Measurements from ENCODE around the gene PTPRG. TPM values are rescaled to one million over a fixed set of nuclear protein-coding genes. Genes with fewer than 3 reads are reported as not detected.

Gene PTPRG
- total RNA-seq, 1 experiment from 2014 or later = 32.1 TPM

- no peaks in the 10 kb centered on the region for H3K4me1 ChIP-seq (ENCODE audit: control insufficient read depth in 1 of 2, insufficient read depth in 2 of 2, low read length in 2 of 2)
- DNase-seq (ENCODE audit: low read depth, low spot score) (no peak), ATAC-seq (no peak)
- TF ChIP-seq SRF (IDR thresholded peaks at IDR 0.05; ENCODE audit: low read depth) (no peak), CTCF (IDR thresholded peaks at IDR 0.05 in 2 of 3, conservative IDR thresholded peaks at IDR 0.05 in 1 of 3; ENCODE audit: borderline replicate concordance in 1 of 3, insufficient read depth in 1 of 3, low read depth in 2 of 3, low read length in 2 of 3) (no peak), TCF7L2 (IDR thresholded peaks at IDR 0.05; ENCODE audit: borderline replicate concordance, extremely low read depth, insufficient read depth, insufficient read length) (no peak), ATF3 (IDR thresholded peaks at IDR 0.05) (no peak), POLR2AphosphoS5 (IDR thresholded peaks at IDR 0.05; ENCODE audit: low read depth, low read length) (no peak), POLR2A (IDR thresholded peaks at IDR 0.05; ENCODE audit: borderline replicate concordance, extremely low read depth, insufficient read depth, insufficient read length) (no peak), CBX3 (IDR thresholded peaks at IDR 0.05; ENCODE audit: low read depth) (no peak), SIN3A (IDR thresholded peaks at IDR 0.05; ENCODE audit: low read depth) (no peak), EZH2phosphoT487 (IDR thresholded peaks at IDR 0.05; ENCODE audit: borderline replicate concordance) (no peak), CEBPB (IDR thresholded peaks at IDR 0.05; ENCODE audit: low read depth) (no peak), RAD21 (IDR thresholded peaks at IDR 0.05; ENCODE audit: low read depth) (no peak), YY1 (IDR thresholded peaks at IDR 0.05; ENCODE audit: extremely low read depth, insufficient replicate concordance, low read depth, low read length) (no peak), EGR1 (IDR thresholded peaks at IDR 0.05; ENCODE audit: low read depth) (no peak), ELF1 (IDR thresholded peaks at IDR 0.05; ENCODE audit: borderline replicate concordance, low read depth) (no peak)
- H3K27ac ChIP-seq (ENCODE audit: low read depth, low read length) = no peak overlapping the region
- no peaks in the 10 kb centered on the region for H3K9me2 ChIP-seq (ENCODE audit: insufficient read depth)
- H2AFZ ChIP-seq (ENCODE audit: low read depth, low read length, poor library complexity, severe bottlenecking) = no peak overlapping the region
- H3K4me3 ChIP-seq (replicated peaks in 1 of 2; ENCODE audit: low read depth in 1 of 2, low read length in 2 of 2) = no peak overlapping the region
- H4K20me1 ChIP-seq (ENCODE audit: insufficient read depth) = no peaks in the 10 kb centered on the region
- peaks cover 2% of the 10 kb centered on the region; the same call in 1 of the 2 replicates for H3K79me2 ChIP-seq (ENCODE audit: insufficient read depth, low read length)
- H3K36me3 ChIP-seq (ENCODE audit: control insufficient read depth in 1 of 2, insufficient read depth in 2 of 2, low read length in 2 of 2) = no peaks in the 10 kb centered on the region
- ChIA-PET RAD21 (ENCODE audit: low non-redundant PET in 1 of 2, low total read pairs in 2 of 2, uncharacterized antibody in 2 of 2, unreplicated experiment in 2 of 2) (no interaction called here), CTCF (no interaction called here), POLR2A (no interaction called here)
- BruUV-seq (replicated peaks) = no TSS peak
- no peak overlapping the region for H3K4me2 ChIP-seq (ENCODE audit: low read length)
- intact Hi-C loops (cut with micrococcal nuclease) = no loop called here
- no peaks in the 10 kb centered on the region for H3K9me3 ChIP-seq (ENCODE audit: control insufficient read depth in 1 of 2, insufficient read depth in 1 of 2, low read depth in 1 of 2, low read length in 2 of 2)
- H3K9ac ChIP-seq (ENCODE audit: low read length) = no peak overlapping the region
- no peaks in the 10 kb centered on the region for H3K27me3 ChIP-seq (ENCODE audit: insufficient read depth, low read length)
Observed at GRCh38 chr3:61828880-61829721, 267.7 kb downstream of the PTPRG start.
